Activated naive CD4-positive, alpha-beta T cell treated with anti-CD3 and anti-CD28 coated beads, Interleukin-2, amount 10 ng/mL, durations not matched to agents 7 days and 5 days (primary cell): ENCODE data around the gene STX18.

Experiments used
- CTCF ChIA-PET: fragments of 350-600 bp; sonication (Branson Sonifier 250); formaldehyde crosslinking; loops from one replicate; lab custom pipeline; 2021; ENCODE audit warnings: antibody characterized with exemption; lab: Charles Lee
- DNase-seq: peaks from one replicate; pipeline ENCODE4 v3.0.0-alpha.2; 2020
- H3K27ac Mint-ChIP-seq: one replicate; pipeline ENCODE4 v1.8.0; 2021; ENCODE audit warnings: mild to moderate bottlenecking, moderate library complexity, mixed read lengths
- H3K27me3 Mint-ChIP-seq: one replicate; pipeline ENCODE4 v1.8.0; 2021; ENCODE audit warnings: mild to moderate bottlenecking, mixed read lengths
- H3K36me3 Mint-ChIP-seq: one replicate; pipeline ENCODE4 v1.8.0; 2021; ENCODE audit warnings: mixed read lengths
- H3K4me1 Mint-ChIP-seq: one replicate; pipeline ENCODE4 v1.8.0; 2021; ENCODE audit warnings: mixed read lengths
- H3K4me3 Mint-ChIP-seq: one replicate; pipeline ENCODE4 v1.8.0; 2021; ENCODE audit warnings: mild to moderate bottlenecking, moderate library complexity, mixed read lengths
- H3K9me3 Mint-ChIP-seq: one replicate; pipeline ENCODE4 v1.8.0; 2021; ENCODE audit warnings: mixed read lengths

STX18 gene

GRCh38 chr4:4541661-4542570, at the start of gene STX18:
Gene STX18, minus strand, starts transcription at chr4:4542048. Its CDS starts 84 bp downstream, at chr4:4541964.
- Mint-ChIP-seq H3K4me3 (peak within 1 kb of the TSS; percentile 93), H3K27ac (peak within 1 kb of the TSS; percentile 93), H3K9me3 (no peaks in the 10 kb centered on the region), H3K4me1 (peaks cover 45% of the 10 kb centered on the region), H3K27me3 (no peaks in the 10 kb centered on the region), H3K36me3 (peaks cover 7% of the 10 kb centered on the region)
- peak; percentile 89 for DNase-seq
- CTCF ChIA-PET: interaction anchor here (0.8 to 1.3 kb wide), 2 partner anchors 21 to 33 kb away, joined by 3 read pairs; no protein-coding TSS in a partner anchor

- no peaks in the 10 kb centered on the region for H3K4me1 Mint-ChIP-seq
- no peak overlapping the region for H3K4me3 Mint-ChIP-seq
- DNase-seq: no peak
- H3K9me3 Mint-ChIP-seq: peaks cover 21% of the 10 kb centered on the region
- CTCF ChIA-PET: no interaction called here
- no peak overlapping the region for H3K27ac Mint-ChIP-seq
- H3K36me3 Mint-ChIP-seq: peaks cover 6% of the 10 kb centered on the region
- no peaks in the 10 kb centered on the region for H3K27me3 Mint-ChIP-seq
Observed at GRCh38 chr4:4591071-4591470, 49.2 kb upstream of the STX18 start.

GRCh38 chr4:4590546-4590945, 48.7 kb upstream of the STX18 start:
- Mint-ChIP-seq H3K27ac (no peak overlapping the region), H3K36me3 (peaks cover 6% of the 10 kb centered on the region), H3K4me1 (no peaks in the 10 kb centered on the region), H3K4me3 (no peak overlapping the region), H3K9me3 (peaks cover 17% of the 10 kb centered on the region), H3K27me3 (no peaks in the 10 kb centered on the region)
- DNase-seq: no peak
- CTCF ChIA-PET: no interaction called here

GRCh38 chr4:4585012-4585670, 43.3 kb upstream of the STX18 start:
- H3K27me3 Mint-ChIP-seq: no peaks in the 10 kb centered on the region
- no peak overlapping the region for H3K27ac Mint-ChIP-seq
- H3K4me3 Mint-ChIP-seq: no peak overlapping the region
- H3K4me1 Mint-ChIP-seq: no peaks in the 10 kb centered on the region
- peaks cover 4% of the 10 kb centered on the region for H3K36me3 Mint-ChIP-seq
- DNase-seq: no peak
- H3K9me3 Mint-ChIP-seq: no peaks in the 10 kb centered on the region
- CTCF ChIA-PET: no interaction called here

- H3K27ac Mint-ChIP-seq: no peak overlapping the region
- H3K4me3 Mint-ChIP-seq: no peak overlapping the region
- H3K36me3 Mint-ChIP-seq: peaks cover 4% of the 10 kb centered on the region
- CTCF ChIA-PET: no interaction called here
- no peaks in the 10 kb centered on the region for H3K9me3 Mint-ChIP-seq
- no peaks in the 10 kb centered on the region for H3K27me3 Mint-ChIP-seq
- no peaks in the 10 kb centered on the region for H3K4me1 Mint-ChIP-seq
- DNase-seq: no peak
Observed at GRCh38 chr4:4583606-4584005, 41.8 kb upstream of the STX18 start.

GRCh38 chr4:4582653-4583052, 40.8 kb upstream of the STX18 start:
- Mint-ChIP-seq H3K9me3 (no peaks in the 10 kb centered on the region), H3K4me3 (no peak overlapping the region), H3K27me3 (no peaks in the 10 kb centered on the region), H3K36me3 (peaks cover 3% of the 10 kb centered on the region), H3K4me1 (no peaks in the 10 kb centered on the region), H3K27ac (no peak overlapping the region)
- CTCF ChIA-PET: no interaction called here
- no peak for DNase-seq

GRCh38 chr4:4580494-4580893, 38.6 kb upstream of the STX18 start:
- CTCF ChIA-PET: no interaction called here
- DNase-seq: no peak
- no peaks in the 10 kb centered on the region for H3K36me3 Mint-ChIP-seq
- peaks cover 4% of the 10 kb centered on the region for H3K4me1 Mint-ChIP-seq
- H3K4me3 Mint-ChIP-seq: no peak overlapping the region
- no peaks in the 10 kb centered on the region for H3K27me3 Mint-ChIP-seq
- no peak overlapping the region for H3K27ac Mint-ChIP-seq
- no peaks in the 10 kb centered on the region for H3K9me3 Mint-ChIP-seq

- Mint-ChIP-seq H3K4me3 (no peak overlapping the region), H3K27ac (no peak overlapping the region), H3K36me3 (no peaks in the 10 kb centered on the region), H3K27me3 (no peaks in the 10 kb centered on the region), H3K4me1 (peaks cover 12% of the 10 kb centered on the region), H3K9me3 (no peaks in the 10 kb centered on the region)
- DNase-seq: no peak
- CTCF ChIA-PET: no interaction called here
Observed at GRCh38 chr4:4578981-4579380, 37.1 kb upstream of the STX18 start.

GRCh38 chr4:4577359-4577875, 35.6 kb upstream of the STX18 start:
- no peaks in the 10 kb centered on the region for H3K36me3 Mint-ChIP-seq
- H3K27me3 Mint-ChIP-seq: no peaks in the 10 kb centered on the region
- peaks cover 12% of the 10 kb centered on the region for H3K4me1 Mint-ChIP-seq
- H3K27ac Mint-ChIP-seq: no peak overlapping the region
- H3K9me3 Mint-ChIP-seq: no peaks in the 10 kb centered on the region
- no peak overlapping the region for H3K4me3 Mint-ChIP-seq
- CTCF ChIA-PET: no interaction called here
- no peak for DNase-seq

GRCh38 chr4:4575284-4576211, 33.7 kb upstream of the STX18 start:
- H3K4me3 Mint-ChIP-seq: peak overlapping the region; percentile 65
- peak; percentile 59 for DNase-seq
- CTCF ChIA-PET: interaction anchor here (0.6 to 1.4 kb wide), 5 partner anchors 10 to 88 kb away, joined by 3 to 7 read pairs (median 3); no protein-coding TSS in a partner anchor
- H3K4me1 Mint-ChIP-seq: peaks cover 12% of the 10 kb centered on the region
- no peaks in the 10 kb centered on the region for H3K36me3 Mint-ChIP-seq
- H3K9me3 Mint-ChIP-seq: no peaks in the 10 kb centered on the region
- H3K27ac Mint-ChIP-seq: no peak overlapping the region
- no peaks in the 10 kb centered on the region for H3K27me3 Mint-ChIP-seq

- Mint-ChIP-seq H3K27me3 (no peaks in the 10 kb centered on the region), H3K27ac (no peak overlapping the region), H3K4me1 (peaks cover 12% of the 10 kb centered on the region), H3K36me3 (no peaks in the 10 kb centered on the region), H3K9me3 (peaks cover under 1% of the 10 kb centered on the region), H3K4me3 (peak overlapping the region; percentile 65)
- CTCF ChIA-PET: interaction anchor here (0.6 to 1.4 kb wide), 5 partner anchors 9 to 87 kb away, joined by 3 to 7 read pairs (median 3); no protein-coding TSS in a partner anchor
- DNase-seq: no peak
Observed at GRCh38 chr4:4574792-4575191, 32.9 kb upstream of the STX18 start.

GRCh38 chr4:4574052-4574451, 32.2 kb upstream of the STX18 start:
- H3K4me1 Mint-ChIP-seq: peaks cover 12% of the 10 kb centered on the region
- peaks cover 2% of the 10 kb centered on the region for H3K9me3 Mint-ChIP-seq
- DNase-seq: no peak
- H3K27me3 Mint-ChIP-seq: no peaks in the 10 kb centered on the region
- H3K4me3 Mint-ChIP-seq: peak overlapping the region; percentile 65
- no peak overlapping the region for H3K27ac Mint-ChIP-seq
- H3K36me3 Mint-ChIP-seq: no peaks in the 10 kb centered on the region
- CTCF ChIA-PET: interaction anchor here (1.3 kb wide), 1 partner anchor 8 kb away, joined by 3 read pairs; no protein-coding TSS in a partner anchor

GRCh38 chr4:4572821-4573220, 31.0 kb upstream of the STX18 start:
- Mint-ChIP-seq H3K9me3 (peaks cover 2% of the 10 kb centered on the region), H3K36me3 (no peaks in the 10 kb centered on the region), H3K4me1 (peaks cover 12% of the 10 kb centered on the region), H3K27ac (no peak overlapping the region), H3K4me3 (no peak overlapping the region), H3K27me3 (no peaks in the 10 kb centered on the region)
- no peak for DNase-seq
- CTCF ChIA-PET: no interaction called here
